Measurements from ENCODE around the gene TEAD4. TPM values are rescaled to one million over a fixed set of nuclear protein-coding genes. Genes with fewer than 3 reads are reported as not detected.

The TEAD4 gene
- total and polyA plus RNA-seq, 2 donors (not counting 1 experiment from before 2014, with no cell fraction given) = 6.3 to 14.3 TPM

DNA sequence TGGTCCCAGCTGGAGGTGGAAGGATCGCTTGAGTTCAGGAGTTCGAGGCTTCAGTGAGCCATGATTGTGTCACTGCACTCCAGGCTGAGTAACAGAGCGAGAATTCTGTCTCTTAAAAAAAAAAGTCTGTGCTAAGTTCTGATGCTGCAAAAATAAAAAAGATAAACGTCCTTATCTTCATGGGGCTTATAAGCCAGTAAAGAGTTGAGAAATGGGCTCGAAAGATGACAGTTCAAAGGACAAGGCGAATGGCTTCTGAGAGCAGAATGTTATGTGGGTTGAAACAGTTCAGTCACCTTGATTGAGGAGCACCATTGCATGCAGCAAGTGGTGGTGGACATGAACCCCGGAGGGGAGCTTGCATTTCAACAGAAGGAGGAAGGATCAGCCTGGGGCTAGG lies 122.7 kb downstream of the TEAD4 start:
- no peak overlapping the region for H3K4me3 ChIP-seq (replicated peaks in 1 of 4; ENCODE audit: control extremely low read depth in 1 of 4, insufficient read depth in 1 of 4, low read depth in 3 of 4, low read length in 4 of 4)
- no peak for DNase-seq (ENCODE audit: low read depth in 2 of 2)
- H3K4me2 ChIP-seq (ENCODE audit: extremely low read depth, insufficient read depth, low read length) = no peak overlapping the region
- no peak overlapping the region for H3K27ac ChIP-seq (ENCODE audit: insufficient read depth, low read length)
- H2AFZ ChIP-seq (ENCODE audit: low read length) = no peak overlapping the region
- H3K4me1 ChIP-seq (ENCODE audit: control insufficient read depth, extremely low read depth, insufficient read depth, low read length) = no peaks in the 10 kb centered on the region
- H4K20me1 ChIP-seq (ENCODE audit: control insufficient read depth, extremely low read depth, insufficient read depth, low read length) = no peaks in the 10 kb centered on the region
- H3K9me3 ChIP-seq (ENCODE audit: control insufficient read depth, insufficient read depth, low read depth, low read length) = no peaks in the 10 kb centered on the region
- H3K36me3 ChIP-seq (ENCODE audit: control insufficient read depth, insufficient read depth, low read length) = no peaks in the 10 kb centered on the region
- no peak overlapping the region for H3K9ac ChIP-seq (ENCODE audit: insufficient read depth, low read length)
- no peak for TF ChIP-seq EZH2 (IDR thresholded peaks at IDR 0.05; ENCODE audit: low read length, missing control alignments)
- TF ChIP-seq, protein P1, sequence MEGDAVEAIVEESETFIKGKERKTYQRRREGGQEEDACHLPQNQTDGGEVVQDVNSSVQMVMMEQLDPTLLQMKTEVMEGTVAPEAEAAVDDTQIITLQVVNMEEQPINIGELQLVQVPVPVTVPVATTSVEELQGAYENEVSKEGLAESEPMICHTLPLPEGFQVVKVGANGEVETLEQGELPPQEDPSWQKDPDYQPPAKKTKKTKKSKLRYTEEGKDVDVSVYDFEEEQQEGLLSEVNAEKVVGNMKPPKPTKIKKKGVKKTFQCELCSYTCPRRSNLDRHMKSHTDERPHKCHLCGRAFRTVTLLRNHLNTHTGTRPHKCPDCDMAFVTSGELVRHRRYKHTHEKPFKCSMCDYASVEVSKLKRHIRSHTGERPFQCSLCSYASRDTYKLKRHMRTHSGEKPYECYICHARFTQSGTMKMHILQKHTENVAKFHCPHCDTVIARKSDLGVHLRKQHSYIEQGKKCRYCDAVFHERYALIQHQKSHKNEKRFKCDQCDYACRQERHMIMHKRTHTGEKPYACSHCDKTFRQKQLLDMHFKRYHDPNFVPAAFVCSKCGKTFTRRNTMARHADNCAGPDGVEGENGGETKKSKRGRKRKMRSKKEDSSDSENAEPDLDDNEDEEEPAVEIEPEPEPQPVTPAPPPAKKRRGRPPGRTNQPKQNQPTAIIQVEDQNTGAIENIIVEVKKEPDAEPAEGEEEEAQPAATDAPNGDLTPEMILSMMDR (conservative IDR thresholded peaks at IDR 0.05 in 1 of 2, IDR thresholded peaks at IDR 0.05 in 1 of 2; ENCODE audit: low read depth in 1 of 2, low read length in 2 of 2) = no peak
- no peaks in the 10 kb centered on the region for H3K79me2 ChIP-seq (ENCODE audit: control insufficient read depth, insufficient read depth, low read length)
- H3K27me3 ChIP-seq (ENCODE audit: control insufficient read depth, insufficient read depth, low read length) = no peaks in the 10 kb centered on the region

DNA sequence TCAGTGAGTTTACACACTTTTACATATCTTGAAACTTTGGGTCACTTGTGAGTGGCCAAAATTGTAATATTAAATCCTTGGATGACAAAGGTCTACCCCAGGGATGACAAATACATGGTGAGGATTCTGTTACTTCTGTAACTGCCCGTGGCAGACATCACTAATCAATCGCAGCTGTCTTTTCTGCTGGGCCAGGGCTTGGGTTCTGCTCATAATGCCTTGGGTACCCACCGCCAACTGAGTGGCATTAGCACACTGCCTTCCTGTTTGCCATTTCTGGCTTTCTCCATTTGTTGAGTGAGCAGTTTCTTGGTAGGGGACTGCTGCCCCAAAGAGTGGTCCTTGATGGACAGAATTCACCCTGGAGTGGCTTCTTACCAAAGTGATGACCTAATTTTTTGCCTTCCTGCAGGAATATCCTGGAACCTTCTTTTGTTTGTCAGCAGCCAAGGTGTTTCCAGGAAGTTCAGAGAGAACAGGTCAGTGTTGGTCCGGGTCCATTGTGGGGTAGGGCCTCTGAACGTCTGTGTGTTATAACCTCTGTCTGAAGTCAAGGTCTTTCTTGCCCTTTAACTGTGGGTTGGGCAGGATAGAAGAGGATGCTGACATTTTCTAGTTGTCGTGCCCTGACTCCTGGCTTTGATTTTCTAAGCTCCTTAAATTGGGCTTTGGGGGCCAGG lies 124.2 kb downstream of the TEAD4 start:
- Histone ChIP-seq H4K20me1 (ENCODE audit: control insufficient read depth, extremely low read depth, insufficient read depth, low read length) (no peaks in the 10 kb centered on the region), H2AFZ (ENCODE audit: low read length) (no peak overlapping the region), H3K79me2 (ENCODE audit: control insufficient read depth, insufficient read depth, low read length) (no peaks in the 10 kb centered on the region), H3K4me1 (ENCODE audit: control insufficient read depth, extremely low read depth, insufficient read depth, low read length) (no peaks in the 10 kb centered on the region), H3K4me3 (replicated peaks in 1 of 4; ENCODE audit: control extremely low read depth in 1 of 4, insufficient read depth in 1 of 4, low read depth in 3 of 4, low read length in 4 of 4) (no peak overlapping the region), H3K27ac (ENCODE audit: insufficient read depth, low read length) (no peak overlapping the region), H3K27me3 (ENCODE audit: control insufficient read depth, insufficient read depth, low read length) (no peaks in the 10 kb centered on the region), H3K9ac (ENCODE audit: insufficient read depth, low read length) (no peak overlapping the region), H3K4me2 (ENCODE audit: extremely low read depth, insufficient read depth, low read length) (no peak overlapping the region), H3K9me3 (ENCODE audit: control insufficient read depth, insufficient read depth, low read depth, low read length) (no peaks in the 10 kb centered on the region), H3K36me3 (ENCODE audit: control insufficient read depth, insufficient read depth, low read length) (no peaks in the 10 kb centered on the region)
- TF ChIP-seq, protein P1 (conservative IDR thresholded peaks at IDR 0.05 in 1 of 2, IDR thresholded peaks at IDR 0.05 in 1 of 2; ENCODE audit: low read depth in 1 of 2, low read length in 2 of 2) = no peak
- TF ChIP-seq EZH2 (IDR thresholded peaks at IDR 0.05; ENCODE audit: low read length, missing control alignments) = no peak
- no peak for DNase-seq (ENCODE audit: low read depth in 2 of 2)

DNA sequence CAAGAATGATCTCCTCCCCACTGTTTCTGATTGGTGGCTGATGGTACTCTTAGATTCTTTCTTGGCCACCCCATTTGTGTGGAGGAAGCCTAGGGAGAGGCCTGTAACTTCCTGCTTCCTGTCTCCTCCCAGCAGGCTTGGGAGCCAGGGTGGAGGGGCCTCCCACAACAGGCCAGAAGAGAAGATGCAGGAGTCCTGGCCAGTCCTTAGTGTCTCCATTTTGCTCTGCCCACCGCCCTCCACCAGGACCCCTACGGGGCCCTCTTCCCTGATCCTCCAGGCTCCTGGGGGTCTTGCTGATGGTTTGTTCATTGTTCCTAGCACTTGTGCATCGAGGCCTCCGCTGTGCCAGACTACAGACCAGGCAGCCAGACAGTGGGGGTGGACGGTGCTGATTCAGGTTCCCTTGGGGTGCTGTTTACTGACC lies 124.7 kb downstream of the TEAD4 start:
- H3K27ac ChIP-seq (ENCODE audit: insufficient read depth, low read length) = no peak overlapping the region
- no peaks in the 10 kb centered on the region for H3K79me2 ChIP-seq (ENCODE audit: control insufficient read depth, insufficient read depth, low read length)
- no peaks in the 10 kb centered on the region for H4K20me1 ChIP-seq (ENCODE audit: control insufficient read depth, extremely low read depth, insufficient read depth, low read length)
- TF ChIP-seq, protein P1 (conservative IDR thresholded peaks at IDR 0.05 in 1 of 2, IDR thresholded peaks at IDR 0.05 in 1 of 2; ENCODE audit: low read depth in 1 of 2, low read length in 2 of 2) = no peak
- no peak for TF ChIP-seq EZH2 (IDR thresholded peaks at IDR 0.05; ENCODE audit: low read length, missing control alignments)
- DNase-seq (ENCODE audit: low read depth in 2 of 2) = no peak
- H2AFZ ChIP-seq (ENCODE audit: low read length) = no peak overlapping the region
- H3K9ac ChIP-seq (ENCODE audit: insufficient read depth, low read length) = no peak overlapping the region
- H3K36me3 ChIP-seq (ENCODE audit: control insufficient read depth, insufficient read depth, low read length) = no peaks in the 10 kb centered on the region
- no peaks in the 10 kb centered on the region for H3K4me1 ChIP-seq (ENCODE audit: control insufficient read depth, extremely low read depth, insufficient read depth, low read length)
- no peaks in the 10 kb centered on the region for H3K9me3 ChIP-seq (ENCODE audit: control insufficient read depth, insufficient read depth, low read depth, low read length)
- no peak overlapping the region for H3K4me3 ChIP-seq (replicated peaks in 1 of 4; ENCODE audit: control extremely low read depth in 1 of 4, insufficient read depth in 1 of 4, low read depth in 3 of 4, low read length in 4 of 4)
- H3K27me3 ChIP-seq (ENCODE audit: control insufficient read depth, insufficient read depth, low read length) = no peaks in the 10 kb centered on the region
- no peak overlapping the region for H3K4me2 ChIP-seq (ENCODE audit: extremely low read depth, insufficient read depth, low read length)
